ENCODE measurements around the gene MRPS27.
"Not testable (repeated sequence)": the region's sequence is repeated elsewhere in the genome, so short reads cannot be mapped to it uniquely, and the experiment has no call there.

MRPS27 gene

DNA sequence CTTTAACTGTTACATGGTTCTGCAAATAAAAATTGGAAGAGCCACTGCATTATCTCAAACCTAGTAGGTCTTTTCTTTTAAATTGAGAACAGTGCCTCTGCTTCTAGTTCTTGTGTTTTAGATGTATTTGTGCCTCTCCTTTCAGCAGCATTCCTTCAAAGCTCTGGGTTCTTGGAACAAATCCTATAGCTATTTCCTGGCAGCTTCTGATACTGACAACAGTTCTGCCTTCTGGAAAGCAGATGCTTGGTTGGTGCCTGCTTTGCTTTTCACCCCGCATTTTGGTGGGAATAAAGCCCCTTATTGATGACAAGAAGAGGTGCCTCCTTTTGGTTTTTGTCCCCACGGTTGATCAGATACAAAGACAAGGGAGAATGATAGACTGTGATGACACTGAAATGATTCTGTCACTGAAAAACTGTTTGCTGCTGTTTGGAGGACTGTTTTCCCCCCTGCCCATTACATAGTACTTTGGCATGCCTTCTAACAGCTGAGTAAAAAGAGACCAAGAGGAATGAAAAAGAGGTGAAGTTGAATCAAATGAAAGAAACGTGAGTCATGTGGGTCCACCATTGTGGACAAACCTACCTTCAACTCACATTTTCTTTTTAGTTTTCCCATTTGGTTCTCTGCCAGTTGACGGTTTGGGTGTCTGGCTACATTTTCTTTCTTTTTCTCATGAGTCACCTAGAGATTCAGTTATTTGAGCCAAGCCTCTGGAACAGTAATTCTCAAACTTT is 5.7 kb upstream of the MRPS27 start:
- DNase-seq (ENCODE audit: low spot score) = no peak

DNA sequence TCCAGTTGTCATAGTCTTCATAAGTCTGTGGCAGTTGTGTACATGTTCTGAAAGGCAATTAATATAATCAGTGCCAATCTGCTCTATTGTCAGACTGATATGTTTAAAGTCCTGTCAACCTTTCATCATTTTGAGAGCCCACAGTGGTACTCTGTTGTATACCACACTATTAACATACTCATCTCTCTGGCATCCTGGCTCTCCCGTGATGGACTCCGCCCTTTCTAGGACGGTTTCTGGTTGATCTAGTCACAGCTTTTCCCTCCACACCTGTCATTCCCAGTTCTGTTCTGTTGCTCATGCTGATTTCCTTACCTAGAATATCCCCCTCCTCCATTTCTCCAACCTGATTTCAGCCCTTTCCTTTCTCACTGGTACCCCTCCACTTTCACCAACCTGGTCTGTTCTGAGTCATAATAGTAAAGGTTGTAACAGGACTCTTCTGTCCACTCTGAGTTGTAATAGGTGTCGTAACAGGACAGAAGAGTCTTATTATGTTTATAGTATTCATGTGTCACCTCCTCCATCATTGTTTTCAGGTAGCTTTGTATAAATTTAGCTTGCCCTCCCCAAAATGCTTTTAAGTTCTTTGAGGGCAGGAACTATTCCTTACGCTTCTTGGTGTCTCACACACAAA is 4.3 kb upstream of the MRPS27 start:
- no peak for DNase-seq (ENCODE audit: low spot score)

DNA sequence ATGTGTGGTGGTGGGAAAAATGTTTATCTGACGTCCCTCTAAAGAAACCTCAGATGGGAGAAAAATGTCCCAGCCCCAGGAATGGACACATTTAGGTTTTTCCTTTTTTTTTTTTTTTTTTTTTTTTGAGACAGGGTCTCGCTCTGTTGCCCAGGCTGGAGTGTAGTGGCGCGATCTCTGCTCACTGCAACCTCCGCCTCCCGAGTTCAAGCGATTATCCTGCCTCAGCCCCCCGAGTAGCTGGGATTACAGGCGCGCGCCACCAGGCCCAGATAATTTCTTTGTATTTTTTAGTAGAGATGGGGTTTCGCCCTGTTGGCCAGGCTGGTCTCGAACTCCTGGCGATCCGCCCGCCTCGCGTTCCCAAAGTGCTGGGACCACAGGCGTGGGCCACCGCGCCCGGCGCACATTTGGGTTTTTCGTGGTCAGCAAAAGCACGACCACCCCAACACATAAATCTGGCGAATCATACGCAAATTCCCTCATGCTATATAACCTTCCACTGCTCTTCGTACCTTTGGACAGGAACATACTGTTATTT is 535 bp downstream of the MRPS27 start:
- not testable (repeated sequence) for DNase-seq (ENCODE audit: low spot score)

DNA sequence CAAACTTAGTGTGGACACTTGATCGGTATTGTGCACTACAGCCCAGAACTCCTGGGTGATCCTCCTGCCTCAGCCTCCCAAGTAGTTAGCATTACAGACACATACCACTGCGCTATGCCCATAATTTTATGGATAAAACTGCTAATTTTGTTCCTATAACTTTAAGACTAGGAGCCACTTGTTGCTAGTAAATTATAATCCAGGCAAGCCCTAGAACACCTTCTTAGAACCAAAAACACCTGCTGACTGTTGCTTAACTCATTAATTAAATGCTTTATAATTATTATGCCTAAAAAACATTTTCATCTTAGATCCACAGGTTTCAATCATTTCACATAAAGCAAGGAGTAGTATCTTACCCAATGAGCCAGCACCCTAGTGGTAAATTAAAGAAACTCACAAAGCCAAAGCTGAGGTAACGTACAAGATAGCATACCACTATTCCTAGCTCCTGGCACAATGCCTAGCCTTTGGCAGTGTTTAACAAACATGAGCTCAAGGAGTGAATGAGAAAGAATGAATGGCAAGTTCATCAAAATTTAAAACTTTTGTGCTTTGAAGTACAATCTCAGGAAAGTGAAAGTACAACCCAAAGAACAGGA is 5.4 kb downstream of the MRPS27 start:
- no peak for DNase-seq (ENCODE audit: low spot score)

DNA sequence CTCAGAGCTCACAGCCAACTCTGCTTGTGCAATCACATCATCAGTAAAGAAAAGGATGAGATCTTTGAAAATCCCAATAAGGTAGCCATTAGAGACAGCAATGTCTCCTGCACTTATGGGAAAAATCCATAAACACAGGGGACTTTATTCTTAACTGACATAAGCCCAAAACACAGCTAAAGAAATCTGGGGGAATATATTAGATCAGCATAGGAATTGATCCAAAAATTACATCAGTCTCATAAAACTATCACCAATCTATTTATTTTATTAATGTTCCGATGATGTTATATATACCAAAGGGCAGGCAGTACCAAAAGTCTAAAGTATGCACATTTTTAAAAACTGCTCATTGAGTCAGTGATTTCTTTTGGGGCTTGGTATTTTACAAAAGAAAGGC is 6.9 kb downstream of the MRPS27 start:
- no peak for DNase-seq (ENCODE audit: low spot score)

DNA sequence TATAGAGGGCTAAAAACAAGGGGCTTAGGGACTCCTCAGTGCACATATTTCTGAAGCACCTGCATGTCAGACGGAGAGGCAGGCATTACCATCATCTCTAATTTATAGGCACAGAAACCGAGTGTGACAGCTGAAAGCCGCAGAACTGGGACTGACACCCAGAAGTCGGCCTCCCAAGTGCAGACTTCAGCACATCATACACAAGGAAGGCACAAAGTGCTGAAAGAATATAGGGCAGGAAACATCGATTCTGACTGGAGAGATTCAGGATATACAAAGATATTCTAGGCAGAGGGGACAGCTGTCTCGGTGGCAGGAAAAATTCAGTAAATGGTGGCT is 11.2 kb downstream of the MRPS27 start:
- DNase-seq (ENCODE audit: low spot score) = no peak

DNA sequence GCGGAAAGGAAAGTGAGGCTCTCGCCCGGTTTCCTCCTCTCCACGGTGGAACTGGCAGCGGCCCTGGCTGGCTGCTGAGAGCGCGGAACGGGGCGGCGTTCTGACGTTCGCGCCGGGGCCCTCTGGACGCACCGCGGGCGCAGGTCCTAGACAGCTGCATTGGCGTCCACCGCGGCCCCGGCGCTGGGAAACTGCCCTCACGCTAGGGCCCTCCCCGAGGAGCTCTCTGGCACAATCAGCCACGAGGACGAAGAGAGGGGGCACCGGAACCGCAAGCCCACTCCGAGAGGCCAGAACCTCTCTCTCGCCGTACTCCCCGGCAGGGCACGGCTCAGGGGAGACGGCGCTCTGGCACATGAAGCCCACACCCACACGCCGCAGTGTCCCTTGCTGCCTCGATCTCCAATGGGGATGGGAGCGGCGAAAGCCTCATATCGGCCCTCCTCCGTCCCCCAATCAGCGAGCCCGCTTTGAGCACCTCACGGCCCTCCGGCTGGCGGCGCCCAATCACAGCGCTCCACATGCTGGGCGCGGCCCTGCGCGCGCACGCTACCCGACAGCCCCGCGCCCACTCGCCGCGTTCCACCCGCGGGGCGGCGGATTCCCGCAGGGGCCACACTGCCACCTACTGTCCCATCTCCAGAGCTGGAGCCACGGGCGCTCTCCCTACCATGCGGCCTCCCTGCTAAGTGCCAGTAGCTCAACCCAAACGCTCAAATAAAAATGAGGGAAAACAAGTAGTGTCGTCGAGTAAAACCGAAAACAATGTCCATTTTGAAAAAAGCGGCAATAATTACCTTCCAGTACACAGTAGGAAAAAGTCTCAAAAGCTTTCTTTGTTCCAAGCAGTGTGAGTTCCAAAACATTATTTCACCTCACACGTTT is 11.8 kb downstream of the MRPS27 start:
- DNase-seq (ENCODE audit: low spot score) = peak; percentile 97

DNA sequence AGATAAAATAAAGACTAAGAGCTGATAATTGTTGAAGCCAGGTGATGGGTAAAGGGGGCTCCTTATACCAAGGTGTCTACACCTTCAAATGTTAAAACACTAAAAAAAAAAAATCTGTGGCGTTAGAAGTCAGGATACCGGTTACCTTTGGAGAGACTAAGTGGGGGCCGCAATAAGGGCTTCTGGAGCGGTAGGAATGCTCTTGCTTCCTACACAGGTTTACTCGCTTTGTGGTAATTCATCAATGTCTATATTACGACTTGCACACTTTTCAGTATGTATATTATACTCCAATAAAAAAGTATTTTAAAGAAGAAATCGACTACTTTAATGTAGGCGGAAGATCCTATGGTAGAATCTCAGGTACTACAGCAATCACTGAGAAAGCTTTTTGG is 12.5 kb downstream of the MRPS27 start:
- no peak for DNase-seq (ENCODE audit: low spot score)

DNA sequence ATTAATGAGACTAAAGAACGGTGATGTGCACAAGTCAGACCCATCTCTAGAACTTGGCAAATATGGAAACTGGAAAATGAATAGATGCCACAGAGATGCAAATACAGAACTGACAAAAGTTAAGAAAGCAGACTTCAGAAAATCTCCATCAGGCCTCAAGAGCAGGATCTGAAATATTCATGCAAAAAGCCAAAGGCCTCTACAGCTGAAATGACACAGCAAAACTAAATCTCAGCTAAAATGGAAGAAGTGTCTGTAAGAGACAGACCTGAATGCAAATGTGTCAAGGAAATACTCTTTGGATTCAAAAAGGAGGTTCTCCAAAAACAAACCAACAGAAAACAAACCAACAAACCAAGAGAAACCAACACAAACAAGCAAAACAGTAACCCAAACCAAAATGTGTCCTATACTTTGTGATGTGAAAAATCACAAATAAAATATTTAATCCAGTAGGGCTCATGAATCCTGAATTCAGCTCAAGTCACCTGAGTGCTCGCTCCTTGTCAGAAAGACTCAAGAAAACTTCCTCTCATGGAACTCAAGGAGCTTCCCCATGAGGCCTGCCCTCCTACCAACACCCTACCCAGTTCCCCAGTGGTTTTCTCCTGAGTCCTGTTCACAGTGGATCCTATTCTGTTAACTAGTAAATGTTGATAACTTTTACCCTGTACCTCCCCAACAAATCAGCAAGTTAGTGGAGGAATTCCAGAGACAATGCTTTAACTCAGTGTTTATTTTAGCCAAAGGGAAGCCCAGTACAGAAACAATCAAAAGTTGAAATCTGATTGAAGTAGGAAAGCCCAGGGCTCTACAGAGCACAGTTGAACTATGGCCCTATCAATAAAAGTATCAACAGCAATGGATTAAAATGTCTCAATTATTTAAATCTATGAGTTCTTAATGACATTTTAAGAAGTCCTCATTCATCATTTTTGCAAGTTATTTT is 14.6 kb downstream of the MRPS27 start:
- no peak for DNase-seq (ENCODE audit: low spot score)

DNA sequence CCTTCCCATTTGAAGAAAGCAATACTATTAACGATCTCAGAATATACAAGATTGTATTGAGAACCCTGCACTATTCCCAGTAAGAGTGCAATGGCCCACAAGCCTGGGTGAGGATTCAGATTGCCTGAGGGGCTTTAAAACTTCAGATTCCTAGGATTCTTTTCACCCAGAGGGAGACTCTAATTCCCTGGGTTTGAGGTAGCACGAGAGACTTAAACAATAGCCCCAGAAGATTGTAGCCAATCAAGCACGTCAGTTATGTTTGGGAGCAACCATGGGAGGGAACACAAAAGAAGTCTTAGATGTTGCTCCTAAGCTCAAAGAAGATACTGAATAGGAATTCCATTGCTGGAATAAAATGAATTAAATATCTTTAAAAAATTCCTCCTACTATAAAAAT is 17.9 kb downstream of the MRPS27 start:
- no peak for DNase-seq (ENCODE audit: low spot score)

DNA sequence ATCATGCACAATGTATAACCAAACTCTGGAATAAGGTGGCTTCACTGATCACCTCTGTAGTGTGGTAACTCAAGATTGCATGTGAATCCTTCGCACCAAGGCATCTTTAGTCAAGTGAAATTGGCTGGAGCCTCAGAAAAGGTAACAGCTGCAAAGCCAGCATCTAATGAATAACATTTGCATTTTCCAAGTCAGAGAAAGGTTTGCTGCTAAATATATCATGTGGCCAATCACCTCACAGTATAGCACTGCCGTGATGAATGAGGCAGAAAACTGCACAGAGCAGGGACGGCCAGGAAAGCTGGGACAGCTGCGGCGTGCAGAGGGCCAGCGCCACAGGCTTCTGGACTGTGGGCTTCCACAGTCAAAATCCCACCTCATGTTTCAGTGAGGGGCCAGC is 18.5 kb downstream of the MRPS27 start:
- DNase-seq (ENCODE audit: low spot score) = no peak

DNA sequence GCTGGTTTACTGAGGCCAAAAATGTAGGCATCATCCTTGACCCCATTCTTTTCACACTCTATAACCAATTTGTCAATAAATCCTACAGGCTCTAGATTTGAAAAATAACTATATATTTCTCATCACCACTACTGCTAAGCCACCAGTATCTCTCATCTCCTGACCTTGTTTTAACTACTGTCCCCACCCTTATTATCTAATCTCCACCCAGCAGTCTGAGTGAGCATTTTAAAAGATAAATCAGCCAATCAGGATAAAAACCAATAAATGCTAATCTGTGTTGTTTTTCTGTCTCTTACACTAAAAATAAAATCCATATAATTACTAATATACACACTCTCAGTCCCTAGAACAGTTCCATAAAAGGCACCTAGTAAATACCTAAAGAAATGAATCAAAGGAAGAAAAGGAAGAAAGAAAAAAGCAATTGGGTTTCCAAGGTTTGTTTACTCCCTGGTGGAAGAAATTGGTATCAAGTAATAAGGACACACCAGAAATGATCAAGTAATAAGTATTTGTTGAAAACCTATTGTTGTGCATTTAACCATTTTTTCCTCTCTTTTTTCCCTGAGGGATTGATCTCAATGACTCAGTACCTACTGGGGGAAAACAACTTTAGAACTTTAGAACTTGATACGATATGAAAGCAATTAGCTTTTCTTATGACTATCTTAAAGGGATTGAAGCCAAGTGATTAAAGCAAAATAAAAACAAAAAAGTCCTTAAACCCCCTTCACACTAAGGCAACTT is 19.3 kb downstream of the MRPS27 start:
- DNase-seq (ENCODE audit: low spot score) = no peak

DNA sequence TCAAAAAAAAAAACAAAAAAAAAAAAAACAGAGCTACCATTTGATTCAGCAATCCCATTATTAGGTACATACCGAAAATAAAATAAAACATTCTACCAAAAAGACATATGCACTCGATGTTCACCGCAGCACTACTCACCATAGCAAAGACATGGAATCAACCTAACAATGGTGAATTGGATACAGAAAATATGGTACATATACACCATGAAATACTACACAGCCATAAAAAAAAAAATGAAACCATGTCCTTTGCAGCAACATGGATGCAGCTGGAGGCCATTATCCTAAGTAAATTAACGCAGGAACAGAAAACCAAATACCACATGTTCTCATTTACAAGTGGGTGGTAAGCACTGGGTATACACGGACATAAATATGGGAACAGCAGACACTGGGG is 21.3 kb downstream of the MRPS27 start:
- no peak for DNase-seq (ENCODE audit: low spot score)

DNA sequence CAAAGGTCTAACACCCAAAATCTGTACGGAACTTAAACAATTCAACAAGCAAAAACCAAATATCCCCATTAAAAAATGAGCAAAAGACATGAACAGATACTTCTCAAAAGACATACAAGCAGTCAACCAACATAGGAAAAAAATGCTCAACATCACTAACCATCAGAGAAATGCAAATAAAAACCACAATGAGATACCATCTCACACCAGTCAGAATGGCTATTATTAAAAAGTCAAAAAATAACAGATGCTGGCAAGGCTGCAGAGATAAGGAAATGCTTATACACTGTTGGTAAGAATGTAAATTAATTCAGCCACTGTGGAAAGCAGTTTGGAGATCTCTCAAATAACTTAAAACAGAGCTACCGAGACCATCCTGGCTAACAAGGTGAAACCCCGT is 21.9 kb downstream of the MRPS27 start:
- DNase-seq (ENCODE audit: low spot score) = not testable (repeated sequence)

DNA sequence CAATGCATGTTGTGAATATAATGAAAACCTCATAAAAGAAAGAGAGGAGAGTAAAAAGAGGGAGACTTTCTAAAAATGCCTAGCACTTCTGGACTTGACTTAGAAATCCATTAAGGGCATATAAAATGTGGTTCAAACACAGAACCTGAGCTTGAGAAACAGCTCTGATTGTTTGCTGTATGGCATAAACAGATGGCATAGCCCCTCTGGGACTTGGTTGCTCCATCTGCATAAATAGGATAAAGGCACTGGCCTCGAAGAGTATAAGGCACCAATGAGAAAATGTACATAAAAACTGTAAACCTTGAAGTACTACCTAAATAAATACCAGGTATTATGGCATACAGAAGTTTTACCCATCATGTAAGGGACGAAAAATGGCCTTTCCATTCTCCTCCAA is 23.8 kb downstream of the MRPS27 start:
- DNase-seq (ENCODE audit: low spot score) = no peak

DNA sequence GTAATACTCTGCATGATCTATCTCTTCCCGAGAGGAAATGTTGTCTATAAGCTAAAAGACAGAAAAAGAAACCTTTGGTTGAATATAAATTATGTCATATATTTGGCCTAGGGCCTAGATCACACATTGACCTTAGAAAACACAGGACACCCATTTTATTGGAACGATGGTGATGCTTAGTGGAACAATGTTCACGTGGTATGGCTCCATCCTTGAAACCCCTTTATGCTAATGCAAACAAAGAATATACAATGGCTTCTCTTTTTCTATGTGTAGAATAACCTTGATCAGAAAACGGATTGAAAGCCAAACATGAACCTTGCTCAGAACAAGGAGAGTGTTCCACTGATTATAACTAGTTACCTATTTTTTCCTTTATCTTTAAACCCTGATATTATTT is 24.5 kb downstream of the MRPS27 start:
- no peak for DNase-seq (ENCODE audit: low spot score)

DNA sequence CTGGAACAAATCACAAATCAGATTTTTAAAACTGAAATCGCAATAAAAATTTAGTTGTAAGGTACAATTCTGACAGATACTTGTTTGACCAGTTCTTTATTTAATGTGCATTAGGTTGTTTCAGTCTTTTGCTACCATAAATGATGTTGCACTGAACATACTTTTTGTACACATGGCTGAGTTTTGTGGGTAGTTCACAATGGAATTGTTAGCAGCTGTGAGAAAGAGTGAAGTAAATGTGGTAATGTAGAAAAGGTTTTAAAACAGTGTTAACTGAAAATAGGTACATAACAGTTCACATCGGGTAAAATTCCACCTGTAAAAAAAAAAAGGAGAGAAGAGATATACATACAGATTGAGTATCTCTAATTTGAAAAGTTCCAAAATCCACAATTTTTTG is 25.6 kb downstream of the MRPS27 start:
- no peak for DNase-seq (ENCODE audit: low spot score)

DNA sequence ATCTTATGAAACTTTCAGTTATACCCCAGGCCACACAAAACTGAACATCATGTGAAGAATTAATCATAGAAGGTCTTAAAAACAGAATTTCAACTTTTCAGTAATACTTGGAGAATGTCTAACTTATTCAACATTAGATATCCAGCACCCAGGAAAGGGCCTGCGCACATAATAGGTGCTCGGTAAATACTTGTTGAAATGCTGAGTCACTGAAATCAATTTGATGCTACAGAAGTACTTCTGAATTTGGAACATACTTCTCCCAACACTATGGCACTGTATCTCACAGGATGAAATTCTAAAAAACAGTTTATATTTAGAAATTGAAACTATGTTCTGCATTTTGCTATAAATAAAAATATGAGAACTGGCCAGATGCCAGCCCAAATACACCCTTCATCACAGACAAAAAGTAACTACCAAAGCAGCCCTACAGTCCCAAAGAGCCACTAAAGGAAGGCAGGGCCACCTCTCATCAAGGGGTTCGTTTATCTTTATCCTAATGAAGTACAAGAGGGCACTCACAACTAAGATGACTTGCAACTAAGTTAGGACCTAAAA is 26.5 kb downstream of the MRPS27 start:
- no peak for DNase-seq (ENCODE audit: low spot score)

DNA sequence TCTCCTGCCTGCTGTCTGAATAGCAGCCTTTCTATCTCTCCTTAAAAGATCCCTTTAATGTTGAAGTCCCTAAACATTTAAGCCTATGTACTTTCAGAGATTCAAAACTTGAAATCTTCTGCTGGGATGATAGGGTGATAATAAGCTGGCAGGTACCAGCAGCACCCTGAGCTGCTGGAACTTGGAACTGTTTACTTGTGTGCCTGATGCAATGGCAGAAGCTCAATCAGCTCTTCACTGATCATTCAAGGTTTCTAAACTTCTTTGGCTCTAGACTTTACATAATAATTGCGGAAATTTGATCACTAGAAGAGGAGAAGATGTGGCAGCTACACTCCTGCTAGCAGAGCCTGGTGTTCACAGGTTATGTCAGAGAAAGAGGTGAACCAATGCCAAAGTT is 27.6 kb downstream of the MRPS27 start:
- no peak for DNase-seq (ENCODE audit: low spot score)

DNA sequence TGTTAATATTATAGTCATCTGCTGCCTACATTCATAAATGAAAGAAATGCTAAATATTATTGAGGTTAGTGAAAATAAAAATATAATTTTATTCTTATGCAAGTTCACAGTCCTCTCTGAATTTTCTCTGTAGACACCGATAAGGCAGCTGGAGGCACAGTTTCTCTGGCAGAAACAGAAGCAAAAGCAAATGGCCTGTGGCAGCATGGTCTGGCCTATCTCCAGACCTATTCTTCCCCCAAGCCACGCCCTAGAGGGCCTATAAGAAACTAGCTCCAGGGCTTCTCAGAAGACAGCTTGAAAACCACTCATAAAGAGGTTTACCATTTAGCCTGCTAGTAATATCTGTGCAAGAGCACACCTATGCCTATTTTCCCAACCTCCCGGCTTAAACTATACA is 28.4 kb downstream of the MRPS27 start:
- DNase-seq (ENCODE audit: low spot score) = no peak

Data from CD4-positive, alpha-beta T cell treated with Interleukin-2 at 100 ng/mL for 4 hours (primary cell).